Esophagus muscularis mucosa (tissue), 4 donors: ENCODE data around the gene PSME3. TPM values are rescaled to one million over a fixed set of nuclear protein-coding genes. Genes with fewer than 3 reads are reported as not detected.

Experiments
- DNase-seq: peaks from one replicate; pipeline ENCODE4 v3.0.0-alpha.2; 2017; ENCODE audit errors: extremely low spot score
- H3K27ac ChIP-seq, 4 donors: fragments of 200-600 bp; sonication (generic); replicated peaks in 1 of 4; 1 replicate in 3 of 4; 2 replicates in 1 of 4; pipeline ENCODE4 v1.5.1; 2016 to 2019; ENCODE audit warnings: mild to moderate bottlenecking in 1 of 4
- H3K27me3 ChIP-seq, 4 donors: fragments of 200-600 bp; sonication (generic); one replicate each; pipeline versions ENCODE4 v1.5.1 to v1.6.0; 2016 to 2019
- H3K36me3 ChIP-seq, 4 donors: fragments of 200-600 bp; sonication (generic); one replicate each; pipeline ENCODE4 v1.5.1; 2016 to 2019
- H3K4me1 ChIP-seq, 4 donors: fragments of 200-600 bp; sonication (generic); one replicate each; pipeline ENCODE4 v1.5.1; 2016 to 2019
- H3K4me3 ChIP-seq, 4 donors: fragments of 200-600 bp; sonication (generic); 1 replicate in 2 of 4; 2 replicates in 2 of 4; pipeline ENCODE4 v1.5.1; 2016 to 2019; ENCODE audit warnings: mild to moderate bottlenecking in 4 of 4, moderate library complexity in 1 of 4
- H3K9me3 ChIP-seq, 4 donors: fragments of 200-600 bp; sonication (generic); 1 replicate in 3 of 4; 2 replicates in 1 of 4; pipeline ENCODE4 v1.5.1; 2016 to 2019
- EP300 ChIP-seq: sonication (generic); formaldehyde crosslinking; IDR thresholded peaks from one replicate; pipeline ENCODE4 v1.6.1; 2017; ENCODE audit warnings: antibody characterized with exemption
- POLR2A ChIP-seq: fragments of 450-650 bp; IDR thresholded peaks from one replicate; pipeline ENCODE4 v1.6.1; 2017; ENCODE audit warnings: antibody characterized with exemption, moderate library complexity, mild to moderate bottlenecking, low read depth
- POLR2AphosphoS5 ChIP-seq, 2 donors: sonication (generic); formaldehyde crosslinking; IDR thresholded peaks; one replicate each; pipeline ENCODE4 v1.6.1; 2017; ENCODE audit warnings: antibody characterized with exemption in 2 of 2
- WGBS: methylation state at CpG from one replicate; pipeline ENCODE4 v1.1.5; 2018; 5-methylcytosine and 5-hydroxymethylcytosine counted together
- intact Hi-C: fragments of 100-400 bp; cut with DNase I; formaldehyde crosslinking; loops from one replicate; pipeline ENCODE4 v1.15.1; 2023
- total RNA-seq, 4 donors: library from RNA; depleted of rRNA; stranded (reverse); fragments of >200 nt; gene quantifications; one replicate each; pipeline versions ENCODE4 v1.1.0 to v1.2.1, GENCODE V29; 2016
- TF ChIP-seq, protein P1 (sequence below), 3 experiments: fragments of 200-600 bp in 2 of 3; fragments of 450-650 bp in 1 of 3; sonication (generic) in 2 of 3; IDR thresholded peaks; one replicate each; pipeline ENCODE4 v1.5.1; 2017 to 2019; ENCODE audit warnings: antibody characterized with exemption in 3 of 3, mild to moderate bottlenecking in 2 of 3, moderate library complexity in 1 of 3

Gene PSME3
- total RNA-seq, 4 donors from 2014 or later = 68.9 to 91.5 (median 77.2) TPM

DNA sequence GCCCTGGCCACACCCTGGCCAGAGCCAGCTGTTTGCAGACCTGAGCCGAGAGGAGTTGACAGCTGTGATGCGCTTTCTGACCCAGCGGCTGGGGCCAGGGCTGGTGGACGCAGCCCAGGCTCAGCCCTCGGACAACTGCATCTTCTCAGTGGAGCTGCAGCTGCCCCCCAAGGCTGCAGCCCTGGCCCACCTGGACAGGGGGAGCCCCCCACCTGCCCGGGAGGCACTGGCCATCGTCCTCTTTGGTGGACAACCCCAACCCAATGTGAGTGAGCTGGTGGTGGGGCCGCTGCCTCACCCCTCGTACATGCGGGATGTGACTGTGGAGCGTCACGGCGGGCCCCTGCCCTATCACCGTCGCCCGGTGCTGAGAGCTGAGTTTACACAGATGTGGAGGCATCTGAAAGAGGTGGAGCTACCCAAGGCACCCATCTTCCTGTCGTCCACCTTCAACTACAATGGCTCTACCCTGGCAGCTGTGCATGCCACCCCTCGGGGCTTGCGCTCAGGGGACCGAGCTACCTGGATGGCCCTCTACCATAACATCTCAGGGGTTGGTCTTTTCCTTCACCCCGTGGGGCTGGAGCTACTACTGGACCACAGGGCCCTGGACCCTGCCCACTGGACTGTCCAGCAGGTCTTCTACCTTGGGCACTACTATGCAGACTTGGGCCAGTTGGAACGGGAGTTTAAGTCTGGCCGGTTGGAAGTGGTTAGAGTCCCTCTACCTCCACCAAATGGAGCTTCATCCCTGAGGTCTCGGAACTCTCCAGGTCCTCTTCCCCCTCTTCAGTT is 11.8 kb downstream of the PSME3 start:
- DNase-seq = no peak
- Histone ChIP-seq H3K4me1 (peaks cover 15 to 41% (median 38%) of the 10 kb centered on the region in 4 donors), H3K27ac (peak overlapping the region in 3 of 4 donors; percentile 40 to 66 (median 55)), H3K4me3 (no peak overlapping the region), H3K9me3 (no peaks in the 10 kb centered on the region), H3K27me3 (no peaks in the 10 kb centered on the region), H3K36me3 (peaks cover 13 to 59% (median 54%) of the 10 kb centered on the region in 4 donors)
- intact Hi-C loops = loop anchor here (2.0 kb wide), 1 partner anchor 92 kb away; no protein-coding TSS in a partner anchor
- TF ChIP-seq POLR2A = no peak
- 84% methylated on average over 12 of the region's 24 CpGs for WGBS

DNA sequence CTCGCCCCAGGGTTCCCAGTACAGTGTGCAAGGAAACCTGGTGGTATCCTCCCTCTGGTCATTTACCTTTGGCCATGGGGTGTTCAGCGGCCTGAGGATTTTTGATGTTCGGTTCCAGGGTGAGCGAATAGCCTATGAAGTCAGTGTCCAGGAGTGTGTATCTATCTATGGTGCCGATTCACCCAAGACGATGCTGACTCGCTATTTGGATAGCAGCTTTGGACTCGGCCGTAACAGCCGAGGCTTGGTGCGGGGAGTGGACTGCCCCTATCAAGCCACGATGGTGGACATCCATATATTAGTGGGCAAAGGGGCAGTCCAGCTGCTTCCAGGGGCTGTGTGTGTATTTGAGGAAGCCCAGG is 12.3 kb downstream of the PSME3 start:
- H3K27ac ChIP-seq = peak overlapping the region; percentile 40 to 66 (median 55)
- no peak overlapping the region for H3K4me3 ChIP-seq
- TF ChIP-seq POLR2A = no peak
- TF ChIP-seq EP300 = no peak
- TF ChIP-seq, protein P1, sequence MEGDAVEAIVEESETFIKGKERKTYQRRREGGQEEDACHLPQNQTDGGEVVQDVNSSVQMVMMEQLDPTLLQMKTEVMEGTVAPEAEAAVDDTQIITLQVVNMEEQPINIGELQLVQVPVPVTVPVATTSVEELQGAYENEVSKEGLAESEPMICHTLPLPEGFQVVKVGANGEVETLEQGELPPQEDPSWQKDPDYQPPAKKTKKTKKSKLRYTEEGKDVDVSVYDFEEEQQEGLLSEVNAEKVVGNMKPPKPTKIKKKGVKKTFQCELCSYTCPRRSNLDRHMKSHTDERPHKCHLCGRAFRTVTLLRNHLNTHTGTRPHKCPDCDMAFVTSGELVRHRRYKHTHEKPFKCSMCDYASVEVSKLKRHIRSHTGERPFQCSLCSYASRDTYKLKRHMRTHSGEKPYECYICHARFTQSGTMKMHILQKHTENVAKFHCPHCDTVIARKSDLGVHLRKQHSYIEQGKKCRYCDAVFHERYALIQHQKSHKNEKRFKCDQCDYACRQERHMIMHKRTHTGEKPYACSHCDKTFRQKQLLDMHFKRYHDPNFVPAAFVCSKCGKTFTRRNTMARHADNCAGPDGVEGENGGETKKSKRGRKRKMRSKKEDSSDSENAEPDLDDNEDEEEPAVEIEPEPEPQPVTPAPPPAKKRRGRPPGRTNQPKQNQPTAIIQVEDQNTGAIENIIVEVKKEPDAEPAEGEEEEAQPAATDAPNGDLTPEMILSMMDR (IDR thresholded peaks at IDR 0.05) = no peak
- no peak for TF ChIP-seq POLR2AphosphoS5 (IDR thresholded peaks at IDR 0.05)
- H3K9me3 ChIP-seq = no peaks in the 10 kb centered on the region
- H3K36me3 ChIP-seq = peaks cover 7 to 53% (median 49%) of the 10 kb centered on the region in 4 donors
- intact Hi-C loops = loop anchor here (2.0 kb wide), 1 partner anchor 91 kb away; no protein-coding TSS in a partner anchor
- WGBS = 89% methylated on average over 8 of the region's 12 CpGs
- DNase-seq = no peak
- H3K27me3 ChIP-seq = no peaks in the 10 kb centered on the region
- peaks cover 15 to 47% (median 44%) of the 10 kb centered on the region in 4 donors for H3K4me1 ChIP-seq

DNA sequence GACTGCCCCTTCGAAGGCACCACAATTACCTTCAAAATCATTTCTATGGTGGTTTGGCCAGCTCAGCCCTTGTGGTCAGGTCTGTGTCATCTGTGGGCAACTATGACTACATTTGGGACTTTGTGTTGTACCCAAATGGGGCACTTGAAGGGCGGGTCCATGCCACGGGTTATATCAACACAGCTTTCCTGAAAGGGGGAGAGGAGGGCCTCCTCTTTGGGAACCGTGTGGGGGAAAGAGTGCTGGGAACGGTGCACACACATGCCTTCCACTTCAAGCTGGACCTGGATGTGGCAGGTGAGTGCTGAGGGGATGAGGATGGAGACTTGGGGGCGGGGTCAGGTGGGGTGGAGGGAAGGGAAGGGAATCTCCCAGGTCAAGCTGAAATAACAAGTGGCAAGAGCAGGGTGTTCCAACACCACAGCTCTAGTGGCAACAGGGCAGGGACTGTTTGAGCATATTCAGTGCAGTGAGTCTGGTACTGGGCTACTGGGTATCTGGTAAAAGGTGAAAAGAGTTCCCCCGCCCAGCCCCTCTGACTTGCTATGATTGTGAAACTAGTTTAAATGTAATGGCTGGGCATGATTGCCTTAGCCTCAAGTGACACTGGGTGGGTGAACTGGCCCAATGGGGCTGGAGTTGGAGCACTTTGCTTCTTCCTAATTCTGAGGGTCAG is 12.9 kb downstream of the PSME3 start:
- TF ChIP-seq POLR2A = no peak
- TF ChIP-seq POLR2AphosphoS5 (IDR thresholded peaks at IDR 0.05) = no peak
- no peak for TF ChIP-seq EP300
- TF ChIP-seq, protein P1 (IDR thresholded peaks at IDR 0.05) = no peak
- intact Hi-C loops = loop anchor here (2.0 kb wide), 1 partner anchor 91 kb away; no protein-coding TSS in a partner anchor
- DNase-seq = no peak
- no peak overlapping the region for H3K4me3 ChIP-seq
- H3K9me3 ChIP-seq = no peaks in the 10 kb centered on the region
- H3K4me1 ChIP-seq = peaks cover 15 to 52% (median 49%) of the 10 kb centered on the region in 4 donors
- no peaks in the 10 kb centered on the region for H3K27me3 ChIP-seq
- 70% methylated on average over 7 of the region's 7 CpGs for WGBS
- peak overlapping the region; percentile 40 to 66 (median 55) for H3K27ac ChIP-seq
- peaks cover 6 to 48% (median 43%) of the 10 kb centered on the region in 4 donors for H3K36me3 ChIP-seq

DNA sequence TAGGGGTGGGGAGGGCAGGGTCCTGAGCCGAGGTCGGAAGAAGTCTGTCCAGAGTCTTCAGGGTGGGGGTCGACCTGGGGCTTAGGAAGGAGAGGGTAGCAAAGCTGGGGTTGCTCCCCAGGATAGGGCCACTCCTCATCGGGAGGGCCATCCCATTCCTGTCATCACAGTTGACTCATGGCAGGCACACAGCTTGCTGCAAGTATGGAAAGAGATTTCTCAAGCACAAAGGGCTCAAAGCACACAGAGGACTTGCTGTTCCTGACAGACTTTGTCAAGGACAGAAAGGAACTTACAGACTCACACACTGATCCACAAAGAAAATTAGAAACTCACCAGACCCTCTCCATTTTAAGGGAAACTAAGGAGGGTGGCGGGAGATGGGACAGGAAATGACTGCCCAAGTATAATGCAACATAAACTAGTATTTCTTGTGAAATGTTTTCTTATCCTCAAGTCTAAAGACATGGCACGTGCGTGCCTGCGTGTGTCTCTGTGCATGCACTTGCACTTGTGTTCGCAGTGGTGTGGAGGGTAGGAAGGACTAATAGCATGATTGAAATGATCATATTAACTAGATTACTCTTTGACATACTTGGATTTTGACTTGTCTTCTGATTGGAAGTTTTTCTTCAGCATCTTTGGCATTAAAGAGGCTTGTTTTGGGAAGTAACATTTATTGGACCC is 13.5 kb downstream of the PSME3 start:
- WGBS = 66% methylated on average over 9 of the region's 9 CpGs
- TF ChIP-seq EP300 = no peak
- TF ChIP-seq, protein P1 (IDR thresholded peaks at IDR 0.05) = no peak
- peak; percentile 41 to 70 for TF ChIP-seq POLR2AphosphoS5 (IDR thresholded peaks at IDR 0.05)
- TF ChIP-seq POLR2A = no peak
- Histone ChIP-seq H3K9me3 (no peaks in the 10 kb centered on the region), H3K36me3 (peaks cover 2 to 41% (median 37%) of the 10 kb centered on the region in 4 donors), H3K27ac (peak overlapping the region; percentile 40 to 66 (median 55)), H3K4me3 (no peak overlapping the region), H3K27me3 (no peaks in the 10 kb centered on the region), H3K4me1 (peaks cover 15 to 52% (median 50%) of the 10 kb centered on the region in 4 donors)
- intact Hi-C loops = no loop called here
- no peak for DNase-seq
